ENCODE measurements around the gene SLC25A28.

Gene SLC25A28

GRCh38 chr10:99583687-99584086 is 36.6 kb downstream of the SLC25A28 start:
- no peak for DNase-seq

- DNase-seq, result no peak
Observed at GRCh38 chr10:99582255-99582770, 37.9 kb downstream of the SLC25A28 start.

- no peak for DNase-seq
Observed at GRCh38 chr10:99579971-99580370, 40.3 kb downstream of the SLC25A28 start.

- DNase-seq, result no peak
Observed at GRCh38 chr10:99573790-99574189, 46.4 kb downstream of the SLC25A28 start.

GRCh38 chr10:99571816-99572215 is 48.4 kb downstream of the SLC25A28 start:
- DNase-seq, result no peak

GRCh38 chr10:99569961-99570360 is 50.3 kb downstream of the SLC25A28 start:
- DNase-seq, result no peak

- DNase-seq, result no peak
Observed at GRCh38 chr10:99569253-99569939, 50.8 kb downstream of the SLC25A28 start.

- DNase-seq, result no peak
Observed at GRCh38 chr10:99565166-99565565, 55.1 kb downstream of the SLC25A28 start.

- no peak for DNase-seq
Observed at GRCh38 chr10:99564361-99564760, 55.9 kb downstream of the SLC25A28 start.

- DNase-seq, result no peak
Observed at GRCh38 chr10:99562631-99563030, 57.6 kb downstream of the SLC25A28 start.
